CD4-positive, alpha-beta T cell (primary cell): Measurements from ENCODE around the gene PAK6. TPM values are rescaled to one million over a fixed set of nuclear protein-coding genes. Genes with fewer than 3 reads are reported as not detected.

ENCODE experiments used
- ATAC-seq: fragments of 200-7000 bp; cut with Tn5 transposase; one replicate; pipeline ENCODE4 v1.10.0; 2022; ENCODE audit warnings: mild to moderate bottlenecking; ENCODE audit not compliant: poor library complexity
- CTCF ChIA-PET: fragments of 350-600 bp; sonication (Branson Sonifier 250); formaldehyde crosslinking; loops from one replicate; lab custom pipeline; 2021; ENCODE audit warnings: antibody characterized with exemption, inconsistent platforms; lab: Charles Lee
- POLR2A ChIA-PET: fragments of 350-600 bp; sonication (Branson Sonifier 250); formaldehyde crosslinking; loops from one replicate; lab custom pipeline; 2021; ENCODE audit warnings: antibody characterized with exemption, inconsistent platforms; lab: Charles Lee
- DNase-seq, 14 experiments: peaks; one replicate each; pipeline ENCODE4 v3.0.0-alpha.2; 2013 to 2020; ENCODE audit warnings: mixed read lengths in 2 of 14
- H3K27ac ChIP-seq, 2 donors: one replicate each; pipeline versions ENCODE4 v1.5.1 to v1.7.0; 2013; ENCODE audit warnings: low read length in 2 of 2, low read depth in 1 of 2, mild to moderate bottlenecking in 1 of 2
- H3K27me3 ChIP-seq, 2 experiments: 1 replicate in 1 of 2; 2 replicates in 1 of 2; pipeline versions ENCODE4 v1.6.1 to v1.7.0; 2013; ENCODE audit warnings: low read length in 2 of 2, control low read depth in 1 of 2, mild to moderate bottlenecking in 1 of 2, moderate library complexity in 1 of 2; ENCODE audit not compliant: insufficient read depth in 2 of 2, control insufficient read depth in 1 of 2
- H3K36me3 ChIP-seq: one replicate; pipeline ENCODE4 v1.6.1; 2013; ENCODE audit warnings: low read length, control low read depth; ENCODE audit not compliant: insufficient read depth
- H3K4me1 ChIP-seq: one replicate; pipeline ENCODE4 v1.6.1; 2013; ENCODE audit warnings: low read length, control low read depth; ENCODE audit not compliant: insufficient read depth
- H3K4me3 ChIP-seq: one replicate; pipeline ENCODE4 v1.5.1; 2013; ENCODE audit warnings: mild to moderate bottlenecking, low read length, moderate library complexity
- H3K9me3 ChIP-seq, 2 experiments: 1 replicate in 1 of 2; 2 replicates in 1 of 2; pipeline versions ENCODE4 v1.6.1 to v1.7.0; 2013; ENCODE audit warnings: low read length in 2 of 2, mild to moderate bottlenecking in 2 of 2, control low read depth in 1 of 2, moderate library complexity in 1 of 2; ENCODE audit not compliant: control insufficient read depth in 1 of 2, insufficient read depth in 1 of 2
- H3K27ac Mint-ChIP-seq: one replicate; pipeline ENCODE4 v1.8.0; 2020; ENCODE audit warnings: mixed read lengths
- H3K27me3 Mint-ChIP-seq: one replicate; pipeline ENCODE4 v1.8.0; 2021; ENCODE audit warnings: mixed read lengths
- H3K36me3 Mint-ChIP-seq: one replicate; pipeline ENCODE4 v1.8.0; 2021; ENCODE audit warnings: low read depth, mixed read lengths
- H3K4me1 Mint-ChIP-seq: one replicate; pipeline ENCODE4 v1.8.0; 2021; ENCODE audit warnings: low read depth, mixed read lengths
- H3K4me3 Mint-ChIP-seq: one replicate; pipeline ENCODE4 v1.8.0; 2020; ENCODE audit warnings: mild to moderate bottlenecking, mixed read lengths
- H3K9me3 Mint-ChIP-seq: one replicate; pipeline ENCODE4 v1.8.0; 2020; ENCODE audit warnings: mixed read lengths
- intact Hi-C, 2 experiments: fragments of 100-400 bp; cut with DNase I in 1 of 2; cut with micrococcal nuclease in 1 of 2; formaldehyde crosslinking; loops; one replicate each; pipeline versions ENCODE4 v1.15.1 to v1.9.0; 2023 to 2025; cut with DNase I, micrococcal nuclease
- total RNA-seq, 174 experiments: library from RNA in 2 of 174; stranded (reverse) in 2 of 174; gene quantifications; one replicate each; pipeline ENCODE4 v1.2.3 and lab custom pipeline; 2021 to 2026
- TF ChIP-seq, protein P1 (sequence below): fragments of 200-600 bp; IDR thresholded peaks from one replicate; pipeline ENCODE4 v1.8.0; 2022; ENCODE audit warnings: antibody characterized with exemption, mild to moderate bottlenecking

PAK6 gene
- total RNA-seq, 2 experiments from 2014 or later: 0.34 to 0.36 TPM

DNA sequence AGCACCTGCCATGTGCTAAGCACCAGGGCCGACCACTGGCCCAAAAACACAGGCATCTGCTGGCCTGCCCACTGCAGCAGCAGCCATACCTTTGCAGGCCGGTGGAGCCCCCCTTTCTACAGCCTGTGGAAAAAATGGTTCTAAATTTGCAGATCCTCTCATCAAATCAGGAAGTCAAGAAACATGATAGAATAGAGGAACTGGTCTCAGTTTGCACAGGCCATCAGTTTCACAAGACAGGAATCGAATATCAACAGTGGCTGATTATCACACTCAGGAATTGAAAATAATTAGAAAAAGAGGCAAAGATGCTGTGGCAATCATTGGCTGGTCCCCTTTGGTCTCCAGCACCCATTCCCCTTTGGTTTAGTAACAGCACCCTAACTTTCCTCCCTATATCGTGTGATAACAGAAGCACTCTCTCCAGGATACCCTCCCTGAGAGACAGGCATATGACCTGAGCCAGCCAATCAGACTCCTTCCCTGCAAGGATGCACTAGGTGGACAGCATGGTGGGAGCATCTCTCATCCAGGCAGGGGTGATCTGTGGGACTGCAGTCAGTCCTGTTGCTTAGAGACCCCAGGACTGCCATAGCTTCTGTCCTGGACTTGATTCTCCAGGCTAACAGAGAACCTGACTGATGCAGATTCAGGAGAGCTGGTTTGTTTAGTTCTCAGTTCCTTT lies 3.5 kb upstream of the PAK6 start:
- no peaks in the 10 kb centered on the region for H3K36me3 Mint-ChIP-seq
- CTCF ChIA-PET: no interaction called here
- no peak overlapping the region for H3K27ac ChIP-seq
- H3K27me3 ChIP-seq: peaks cover 10 to 16% of the 10 kb centered on the region in 2 experiments
- H3K27me3 Mint-ChIP-seq: peaks cover 26% of the 10 kb centered on the region
- ATAC-seq: no peak
- H3K4me1 ChIP-seq: peaks cover 10% of the 10 kb centered on the region
- no peaks in the 10 kb centered on the region for H3K36me3 ChIP-seq
- no peak overlapping the region for H3K4me3 ChIP-seq
- peaks cover 0 to 5% of the 10 kb centered on the region in 2 experiments for H3K9me3 ChIP-seq
- TF ChIP-seq, protein P1, sequence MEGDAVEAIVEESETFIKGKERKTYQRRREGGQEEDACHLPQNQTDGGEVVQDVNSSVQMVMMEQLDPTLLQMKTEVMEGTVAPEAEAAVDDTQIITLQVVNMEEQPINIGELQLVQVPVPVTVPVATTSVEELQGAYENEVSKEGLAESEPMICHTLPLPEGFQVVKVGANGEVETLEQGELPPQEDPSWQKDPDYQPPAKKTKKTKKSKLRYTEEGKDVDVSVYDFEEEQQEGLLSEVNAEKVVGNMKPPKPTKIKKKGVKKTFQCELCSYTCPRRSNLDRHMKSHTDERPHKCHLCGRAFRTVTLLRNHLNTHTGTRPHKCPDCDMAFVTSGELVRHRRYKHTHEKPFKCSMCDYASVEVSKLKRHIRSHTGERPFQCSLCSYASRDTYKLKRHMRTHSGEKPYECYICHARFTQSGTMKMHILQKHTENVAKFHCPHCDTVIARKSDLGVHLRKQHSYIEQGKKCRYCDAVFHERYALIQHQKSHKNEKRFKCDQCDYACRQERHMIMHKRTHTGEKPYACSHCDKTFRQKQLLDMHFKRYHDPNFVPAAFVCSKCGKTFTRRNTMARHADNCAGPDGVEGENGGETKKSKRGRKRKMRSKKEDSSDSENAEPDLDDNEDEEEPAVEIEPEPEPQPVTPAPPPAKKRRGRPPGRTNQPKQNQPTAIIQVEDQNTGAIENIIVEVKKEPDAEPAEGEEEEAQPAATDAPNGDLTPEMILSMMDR: no peak
- H3K4me3 Mint-ChIP-seq: no peak overlapping the region
- DNase-seq: no peak
- H3K27ac Mint-ChIP-seq: no peak overlapping the region
- POLR2A ChIA-PET: no interaction called here
- intact Hi-C loops: no loop called here
- H3K4me1 Mint-ChIP-seq: peaks cover 7% of the 10 kb centered on the region
- no peaks in the 10 kb centered on the region for H3K9me3 Mint-ChIP-seq

DNA sequence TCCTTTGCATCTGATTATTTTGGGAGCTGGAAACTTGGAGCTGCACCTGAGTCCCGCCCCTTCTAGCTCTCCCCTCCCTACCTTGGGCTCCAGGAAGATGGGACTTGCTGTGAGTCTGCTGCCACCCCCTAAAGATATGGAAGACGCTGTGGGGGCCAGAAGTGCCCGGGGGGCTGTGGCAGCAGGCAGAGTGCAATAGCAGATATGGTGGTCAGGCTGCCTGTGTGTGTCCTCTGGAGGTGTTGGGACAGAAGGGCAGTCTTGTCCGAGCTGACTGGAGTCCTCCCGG lies 485 bp downstream of the PAK6 start:
- H3K4me1 Mint-ChIP-seq: peaks cover 7% of the 10 kb centered on the region
- intact Hi-C loops: no loop called here
- peaks cover 10% of the 10 kb centered on the region for H3K4me1 ChIP-seq
- ChIA-PET CTCF (no interaction called here), POLR2A (interaction anchor here (0.6 kb wide), 1 partner anchor 201 kb away, joined by 3 read pairs; no protein-coding TSS in a partner anchor)
- ATAC-seq (peak; percentile 8), DNase-seq (no peak)
- peaks cover 0 to 12% of the 10 kb centered on the region in 2 experiments for H3K9me3 ChIP-seq
- H3K27ac ChIP-seq: no peak overlapping the region
- no peaks in the 10 kb centered on the region for H3K36me3 Mint-ChIP-seq
- peaks cover 30% of the 10 kb centered on the region for H3K27me3 Mint-ChIP-seq
- peaks cover 15 to 23% of the 10 kb centered on the region in 2 experiments for H3K27me3 ChIP-seq
- no peak overlapping the region for H3K4me3 Mint-ChIP-seq
- no peak overlapping the region for H3K4me3 ChIP-seq
- TF ChIP-seq, protein P1: no peak
- no peaks in the 10 kb centered on the region for H3K36me3 ChIP-seq
- H3K27ac Mint-ChIP-seq: no peak overlapping the region
- no peaks in the 10 kb centered on the region for H3K9me3 Mint-ChIP-seq

DNA sequence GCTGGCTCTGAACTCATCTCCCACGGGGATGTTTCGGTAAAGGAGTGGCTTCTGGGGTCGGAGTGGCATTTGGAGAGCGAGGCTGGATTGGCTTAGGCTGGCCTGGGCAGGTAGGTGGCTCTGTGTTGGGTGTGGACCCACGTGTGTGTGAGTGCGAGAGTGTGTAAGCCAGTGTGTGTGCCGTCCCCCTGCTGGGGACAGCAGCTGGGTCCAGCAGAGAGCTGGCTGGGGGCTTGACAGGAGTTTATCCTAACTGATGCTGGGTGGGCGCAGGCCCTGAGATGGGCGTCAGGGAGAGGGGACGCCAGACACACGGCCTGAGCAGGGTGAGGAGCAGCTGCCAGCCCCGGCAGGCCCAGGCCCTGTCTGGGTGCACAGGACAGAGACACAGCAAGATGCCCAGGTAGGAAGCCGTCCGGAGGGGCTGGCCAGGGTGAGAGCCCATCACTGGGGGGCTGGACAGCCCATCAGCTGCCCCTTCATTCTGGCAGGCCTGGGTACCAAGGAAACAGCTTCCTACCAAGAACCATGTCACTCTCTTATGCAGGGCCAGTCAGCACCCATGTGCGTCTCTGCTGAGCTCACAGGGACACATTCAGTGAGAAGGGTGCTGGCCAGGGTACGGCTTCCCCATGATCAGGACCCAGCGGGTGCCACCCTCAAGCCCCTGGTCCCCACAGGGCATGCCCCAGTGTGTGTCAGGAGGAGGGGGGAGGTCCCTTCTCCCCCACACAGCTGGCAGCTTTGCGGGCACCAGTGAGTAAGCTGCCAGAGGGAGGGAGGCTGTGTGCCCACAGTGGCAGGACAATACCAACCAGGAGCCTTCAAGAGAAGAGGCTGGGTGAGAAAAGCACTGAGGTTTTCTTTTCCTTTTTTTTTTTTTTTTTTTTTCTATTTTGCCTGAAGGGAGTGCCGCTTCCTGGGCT lies 1.1 kb downstream of the PAK6 start:
- no peak for ATAC-seq
- peaks cover 0 to 12% of the 10 kb centered on the region in 2 experiments for H3K9me3 ChIP-seq
- POLR2A ChIA-PET: interaction anchor here (0.6 kb wide), 1 partner anchor 201 kb away, joined by 3 read pairs; no protein-coding TSS in a partner anchor
- H3K36me3 ChIP-seq: no peaks in the 10 kb centered on the region
- Mint-ChIP-seq H3K4me3 (no peak overlapping the region), H3K9me3 (no peaks in the 10 kb centered on the region), H3K4me1 (peaks cover 7% of the 10 kb centered on the region), H3K27ac (no peak overlapping the region), H3K27me3 (peaks cover 30% of the 10 kb centered on the region), H3K36me3 (no peaks in the 10 kb centered on the region)
- TF ChIP-seq, protein P1: no peak
- CTCF ChIA-PET: no interaction called here
- peaks cover 10% of the 10 kb centered on the region for H3K4me1 ChIP-seq
- H3K4me3 ChIP-seq: no peak overlapping the region
- DNase-seq: no peak
- peaks cover 15 to 23% of the 10 kb centered on the region in 2 experiments for H3K27me3 ChIP-seq
- H3K27ac ChIP-seq: no peak overlapping the region
- intact Hi-C loops: no loop called here
